Astrocyte (in vitro differentiated cells and primary cell): ENCODE results near the gene MAP6. TPM values are rescaled to one million over a fixed set of nuclear protein-coding genes. Genes with fewer than 3 reads are reported as not detected.

Experiments used
- DNase-seq: peaks from one replicate; pipeline ENCODE4 v3.0.0-alpha.2; 2010; ENCODE audit warnings: low read depth
- FAIRE-seq: peaks from 2 replicates; lab custom pipeline; 2011; peaks lifted over from hg19 to GRCh38; lab: Jason Lieb, UNC
- H2AFZ ChIP-seq: 2 replicates; pipeline ENCODE4 v1.6.0; 2012; ENCODE audit warnings: low read depth, low read length, inconsistent platforms
- H3K27ac ChIP-seq: 2 replicates; pipeline ENCODE4 v1.5.1; 2011; ENCODE audit warnings: low read depth, low read length, inconsistent platforms
- H3K27me3 ChIP-seq: 2 replicates; pipeline ENCODE4 v1.6.0; 2011; ENCODE audit warnings: low read length, inconsistent platforms; ENCODE audit not compliant: insufficient read depth
- H3K36me3 ChIP-seq: 2 replicates; pipeline ENCODE4 v1.5.1; 2011; ENCODE audit warnings: low read length, inconsistent platforms; ENCODE audit not compliant: insufficient read depth
- H3K4me1 ChIP-seq: 2 replicates; pipeline ENCODE4 v1.5.1; 2011; ENCODE audit warnings: low read length, inconsistent platforms; ENCODE audit not compliant: insufficient read depth
- H3K4me2 ChIP-seq: 2 replicates; pipeline ENCODE4 v1.6.0; 2012; ENCODE audit warnings: low read length, inconsistent platforms
- H3K4me3 ChIP-seq: 2 replicates; pipeline ENCODE4 v1.5.1; 2011; ENCODE audit warnings: low read depth, mild to moderate bottlenecking, low read length, inconsistent platforms; ENCODE audit not compliant: insufficient read depth
- H3K79me2 ChIP-seq: 2 replicates; pipeline ENCODE4 v1.6.0; 2012; ENCODE audit warnings: mild to moderate bottlenecking, low read length, inconsistent platforms; ENCODE audit not compliant: insufficient read depth
- H3K9ac ChIP-seq: 2 replicates; pipeline ENCODE4 v1.6.0; 2012; ENCODE audit warnings: mild to moderate bottlenecking, low read length, inconsistent platforms
- H3K9me3 ChIP-seq: 2 replicates; pipeline ENCODE4 v1.5.1; 2012; ENCODE audit warnings: low read depth, mild to moderate bottlenecking, low read length, inconsistent platforms; ENCODE audit not compliant: insufficient read depth
- H4K20me1 ChIP-seq: 2 replicates; pipeline ENCODE4 v1.6.0; 2012; ENCODE audit warnings: low read length, inconsistent platforms; ENCODE audit not compliant: insufficient read depth
- H3K27ac Mint-ChIP-seq: one replicate; pipeline ENCODE4 v1.8.0; 2021; ENCODE audit warnings: mild to moderate bottlenecking, mixed read lengths; ENCODE audit not compliant: unreplicated experiment
- H3K27me3 Mint-ChIP-seq: one replicate; pipeline ENCODE4 v1.8.0; 2021; ENCODE audit warnings: low read depth, mixed read lengths; ENCODE audit not compliant: unreplicated experiment
- H3K36me3 Mint-ChIP-seq: one replicate; pipeline ENCODE4 v1.8.0; 2021; ENCODE audit warnings: low read depth, mixed read lengths; ENCODE audit not compliant: unreplicated experiment
- H3K4me1 Mint-ChIP-seq: one replicate; pipeline ENCODE4 v1.8.0; 2021; ENCODE audit warnings: low read depth, mixed read lengths; ENCODE audit not compliant: unreplicated experiment
- H3K4me3 Mint-ChIP-seq: one replicate; pipeline ENCODE4 v1.8.0; 2021; ENCODE audit warnings: mild to moderate bottlenecking, moderate library complexity, mixed read lengths; ENCODE audit not compliant: unreplicated experiment
- H3K9me3 Mint-ChIP-seq: one replicate; pipeline ENCODE4 v1.8.0; 2021; ENCODE audit warnings: mild to moderate bottlenecking, mixed read lengths; ENCODE audit not compliant: unreplicated experiment
- EZH2 ChIP-seq: IDR thresholded peaks from 2 replicates; pipeline ENCODE4 v1.6.1; 2012; ENCODE audit warnings: mild to moderate bottlenecking, low read length, inconsistent platforms; ENCODE audit not compliant: insufficient read depth
- total RNA-seq: library from RNA; stranded (reverse); gene quantifications from 2 replicates; pipeline ENCODE4 v1.2.1, GENCODE V29; 2021
- TF ChIP-seq, protein P1 (sequence below): IDR thresholded peaks from 2 replicates; pipeline ENCODE4 v1.5.1; 2011; ENCODE audit warnings: low read depth, mild to moderate bottlenecking, inconsistent platforms, low read length, moderate library complexity; ENCODE audit not compliant: insufficient read depth

MAP6 gene
- total RNA-seq, 1 donor from 2014 or later = 3.9 TPM

GRCh38 chr11:75664389-75664788 lies 4.4 kb downstream of the MAP6 start:
- Mint-ChIP-seq H3K36me3 (no peaks in the 10 kb centered on the region), H3K4me1 (peaks cover 2% of the 10 kb centered on the region), H3K9me3 (no peaks in the 10 kb centered on the region), H3K27me3 (peaks cover 32% of the 10 kb centered on the region), H3K27ac (no peak overlapping the region), H3K4me3 (no peak overlapping the region)
- Histone ChIP-seq H3K4me2 (no peak overlapping the region), H3K27ac (no peak overlapping the region), H4K20me1 (no peaks in the 10 kb centered on the region), H3K4me3 (no peak overlapping the region), H3K79me2 (no peaks in the 10 kb centered on the region), H3K9me3 (no peaks in the 10 kb centered on the region), H3K9ac (no peak overlapping the region), H3K36me3 (no peaks in the 10 kb centered on the region), H2AFZ (no peak overlapping the region), H3K4me1 (peaks cover 6% of the 10 kb centered on the region), H3K27me3 (peaks cover 28% of the 10 kb centered on the region)
- TF ChIP-seq EZH2 = no peak
- TF ChIP-seq, protein P1, sequence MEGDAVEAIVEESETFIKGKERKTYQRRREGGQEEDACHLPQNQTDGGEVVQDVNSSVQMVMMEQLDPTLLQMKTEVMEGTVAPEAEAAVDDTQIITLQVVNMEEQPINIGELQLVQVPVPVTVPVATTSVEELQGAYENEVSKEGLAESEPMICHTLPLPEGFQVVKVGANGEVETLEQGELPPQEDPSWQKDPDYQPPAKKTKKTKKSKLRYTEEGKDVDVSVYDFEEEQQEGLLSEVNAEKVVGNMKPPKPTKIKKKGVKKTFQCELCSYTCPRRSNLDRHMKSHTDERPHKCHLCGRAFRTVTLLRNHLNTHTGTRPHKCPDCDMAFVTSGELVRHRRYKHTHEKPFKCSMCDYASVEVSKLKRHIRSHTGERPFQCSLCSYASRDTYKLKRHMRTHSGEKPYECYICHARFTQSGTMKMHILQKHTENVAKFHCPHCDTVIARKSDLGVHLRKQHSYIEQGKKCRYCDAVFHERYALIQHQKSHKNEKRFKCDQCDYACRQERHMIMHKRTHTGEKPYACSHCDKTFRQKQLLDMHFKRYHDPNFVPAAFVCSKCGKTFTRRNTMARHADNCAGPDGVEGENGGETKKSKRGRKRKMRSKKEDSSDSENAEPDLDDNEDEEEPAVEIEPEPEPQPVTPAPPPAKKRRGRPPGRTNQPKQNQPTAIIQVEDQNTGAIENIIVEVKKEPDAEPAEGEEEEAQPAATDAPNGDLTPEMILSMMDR = no peak
- DNase-seq (no peak), FAIRE-seq (no peak)

DNA sequence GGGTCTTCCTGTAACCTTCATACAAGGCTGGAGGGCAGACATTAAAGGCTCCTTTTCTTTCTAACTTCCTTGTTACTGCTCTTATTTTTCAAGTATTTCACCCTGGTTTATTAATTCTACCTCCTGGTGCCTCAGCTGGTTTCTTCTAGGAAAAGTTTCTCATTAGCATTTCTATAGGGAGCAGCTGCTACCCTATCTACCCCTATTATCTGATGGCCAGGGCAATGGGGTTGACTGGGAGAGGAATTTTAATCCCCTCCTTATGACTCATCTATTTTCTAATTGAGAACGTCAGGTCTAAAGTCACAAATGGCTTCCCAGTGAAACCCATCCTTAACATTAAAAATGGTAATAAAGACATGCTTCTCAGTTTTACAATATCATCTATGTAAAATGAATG lies 5.0 kb downstream of the MAP6 start:
- Histone ChIP-seq H3K4me2 (no peak overlapping the region), H3K36me3 (no peaks in the 10 kb centered on the region), H2AFZ (no peak overlapping the region), H3K9ac (no peak overlapping the region), H3K4me3 (no peak overlapping the region), H3K4me1 (peaks cover 6% of the 10 kb centered on the region), H3K9me3 (no peaks in the 10 kb centered on the region), H4K20me1 (no peaks in the 10 kb centered on the region), H3K27ac (no peak overlapping the region), H3K79me2 (no peaks in the 10 kb centered on the region), H3K27me3 (peaks cover 22% of the 10 kb centered on the region)
- H3K27ac Mint-ChIP-seq = no peak overlapping the region
- H3K36me3 Mint-ChIP-seq = no peaks in the 10 kb centered on the region
- DNase-seq = no peak
- FAIRE-seq = no peak
- peaks cover 28% of the 10 kb centered on the region for H3K27me3 Mint-ChIP-seq
- peaks cover 2% of the 10 kb centered on the region for H3K4me1 Mint-ChIP-seq
- peaks cover 1% of the 10 kb centered on the region for H3K9me3 Mint-ChIP-seq
- H3K4me3 Mint-ChIP-seq = no peak overlapping the region
- TF ChIP-seq, protein P1 = no peak
- no peak for TF ChIP-seq EZH2

- H3K27me3 Mint-ChIP-seq = peaks cover 10% of the 10 kb centered on the region
- Histone ChIP-seq H3K36me3 (no peaks in the 10 kb centered on the region), H3K4me1 (peaks cover 15% of the 10 kb centered on the region), H3K27me3 (no peaks in the 10 kb centered on the region), H2AFZ (no peak overlapping the region), H3K4me3 (no peak overlapping the region), H3K79me2 (no peaks in the 10 kb centered on the region), H4K20me1 (no peaks in the 10 kb centered on the region), H3K9ac (no peak overlapping the region), H3K4me2 (no peak overlapping the region), H3K9me3 (no peaks in the 10 kb centered on the region), H3K27ac (no peak overlapping the region)
- peaks cover 2% of the 10 kb centered on the region for H3K9me3 Mint-ChIP-seq
- DNase-seq (no peak), FAIRE-seq (no peak)
- TF ChIP-seq EZH2 = no peak
- TF ChIP-seq, protein P1 = no peak
- H3K4me3 Mint-ChIP-seq = no peak overlapping the region
- peaks cover 20% of the 10 kb centered on the region for H3K4me1 Mint-ChIP-seq
- no peak overlapping the region for H3K27ac Mint-ChIP-seq
- H3K36me3 Mint-ChIP-seq = no peaks in the 10 kb centered on the region
These were observed 9.0 kb downstream of the MAP6 start for GRCh38 chr11:75659836-75660235.
